Measurements from ENCODE around the gene APBA2.
"Not testable (repeated sequence)": the region's sequence is repeated elsewhere in the genome, so short reads cannot be mapped to it uniquely, and the experiment has no call there.

- TF ChIP-seq CTCF (conservative IDR thresholded peaks at IDR 0.05); ZFX (IDR thresholded peaks at IDR 0.05): not testable (repeated sequence)
Measured at GRCh38 chr15:28853654-28854053, 32.1 kb upstream of the APBA2 start.

Measured in C4-2B (cell line).